RWPE1 (cell line): Measurements from ENCODE around the gene TCF12.

Source experiments
- CTCF ChIA-PET: fragments of 350-600 bp; sonication (Branson Sonifier 250); formaldehyde crosslinking; extraction: SDS; loops from one replicate; lab custom pipeline; 2021; lab: Yijun Ruan, JAX
- POLR2A ChIA-PET: fragments of 400-600 bp; formaldehyde crosslinking; extraction: SDS; loops from one replicate; lab custom pipeline; 2020; ENCODE audit warnings: antibody characterized with exemption; ENCODE audit not compliant: low non-redundant PET; lab: Yijun Ruan, JAX
- DNase-seq: peaks from one replicate; pipeline ENCODE4 v3.0.0; 2012; ENCODE audit warnings: low spot score
- H3K27ac ChIP-seq: fragments of 450-650 bp; 2 replicates; pipeline ENCODE4 v1.5.1; 2017
- TF ChIP-seq, protein P1 (sequence below): fragments of 450-650 bp; conservative IDR thresholded peaks from 2 replicates; pipeline ENCODE4 v1.5.1; 2017; ENCODE audit warnings: low read depth, mild to moderate bottlenecking

The TCF12 gene

DNA sequence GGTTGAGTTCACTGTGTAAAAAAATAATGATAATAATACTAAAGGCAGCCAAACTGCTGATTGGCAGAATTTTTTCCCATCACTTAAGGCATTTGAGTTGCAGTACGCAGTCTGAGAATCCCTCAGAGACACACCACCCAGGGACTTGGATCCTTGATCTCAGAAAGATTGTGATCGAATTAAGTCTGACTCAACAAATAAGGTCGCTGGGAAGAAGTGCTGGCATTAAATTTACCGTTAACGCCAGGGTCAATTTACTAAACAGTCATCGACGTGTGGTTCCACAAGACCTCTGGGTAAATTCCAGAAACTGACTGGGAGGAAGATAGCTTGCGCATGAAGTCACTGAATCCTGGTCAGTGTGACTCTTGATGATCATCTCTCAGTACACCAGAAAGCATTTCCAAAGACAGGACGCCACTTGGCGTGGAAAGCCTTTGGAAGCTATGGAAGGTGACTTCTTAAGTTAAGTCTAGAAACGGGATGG is 409.6 kb downstream of the TCF12 start:
- ChIA-PET POLR2A (no interaction called here), CTCF (no interaction called here)
- no peak overlapping the region for H3K27ac ChIP-seq
- TF ChIP-seq, protein P1, sequence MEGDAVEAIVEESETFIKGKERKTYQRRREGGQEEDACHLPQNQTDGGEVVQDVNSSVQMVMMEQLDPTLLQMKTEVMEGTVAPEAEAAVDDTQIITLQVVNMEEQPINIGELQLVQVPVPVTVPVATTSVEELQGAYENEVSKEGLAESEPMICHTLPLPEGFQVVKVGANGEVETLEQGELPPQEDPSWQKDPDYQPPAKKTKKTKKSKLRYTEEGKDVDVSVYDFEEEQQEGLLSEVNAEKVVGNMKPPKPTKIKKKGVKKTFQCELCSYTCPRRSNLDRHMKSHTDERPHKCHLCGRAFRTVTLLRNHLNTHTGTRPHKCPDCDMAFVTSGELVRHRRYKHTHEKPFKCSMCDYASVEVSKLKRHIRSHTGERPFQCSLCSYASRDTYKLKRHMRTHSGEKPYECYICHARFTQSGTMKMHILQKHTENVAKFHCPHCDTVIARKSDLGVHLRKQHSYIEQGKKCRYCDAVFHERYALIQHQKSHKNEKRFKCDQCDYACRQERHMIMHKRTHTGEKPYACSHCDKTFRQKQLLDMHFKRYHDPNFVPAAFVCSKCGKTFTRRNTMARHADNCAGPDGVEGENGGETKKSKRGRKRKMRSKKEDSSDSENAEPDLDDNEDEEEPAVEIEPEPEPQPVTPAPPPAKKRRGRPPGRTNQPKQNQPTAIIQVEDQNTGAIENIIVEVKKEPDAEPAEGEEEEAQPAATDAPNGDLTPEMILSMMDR: no peak
- DNase-seq: no peak

DNA sequence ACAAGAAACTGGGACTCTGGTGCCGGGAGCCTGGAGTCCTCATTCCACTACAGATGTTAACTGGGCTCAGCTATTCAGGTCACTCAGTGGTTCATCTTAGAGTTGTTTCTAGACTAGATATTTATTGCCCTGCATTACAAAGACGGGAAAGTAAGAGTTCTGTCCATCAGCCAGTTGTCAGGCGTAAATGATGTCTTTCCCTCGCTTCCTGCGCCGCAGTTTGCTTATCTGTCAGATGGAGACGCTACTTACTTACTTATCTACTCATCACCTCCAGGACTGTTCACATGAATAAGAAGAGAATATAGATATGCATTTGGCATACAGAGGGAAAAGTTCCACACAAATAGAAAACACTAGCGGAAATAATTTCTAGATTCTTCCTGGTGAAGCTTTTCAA is 410.0 kb downstream of the TCF12 start:
- TF ChIP-seq, protein P1: no peak
- ChIA-PET CTCF (no interaction called here), POLR2A (no interaction called here)
- no peak for DNase-seq
- H3K27ac ChIP-seq: no peak overlapping the region

DNA sequence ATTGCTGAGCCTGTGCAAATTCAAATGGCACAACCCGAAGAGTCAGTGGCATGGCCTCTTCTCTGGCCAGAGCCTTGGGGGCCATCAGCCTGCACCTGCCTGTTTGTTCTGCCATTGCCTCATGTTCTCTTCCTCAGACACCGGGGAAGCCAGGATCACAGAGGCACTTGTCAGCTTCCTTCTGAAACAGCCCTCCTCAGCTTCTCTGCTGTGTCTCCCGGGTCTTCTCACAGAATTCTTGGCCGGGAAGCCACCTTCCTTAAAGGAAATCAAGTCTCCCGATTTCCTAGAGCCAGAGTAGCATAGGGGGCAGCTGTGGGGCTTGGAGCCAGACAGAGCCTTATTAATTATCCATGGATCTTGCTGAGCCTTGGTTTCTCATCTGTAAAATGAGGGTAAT is 410.5 kb downstream of the TCF12 start:
- TF ChIP-seq, protein P1: no peak
- POLR2A ChIA-PET: no interaction called here
- CTCF ChIA-PET: interaction anchor here (0.7 kb wide), 1 partner anchor 110 kb away, joined by 4 read pairs; no protein-coding TSS in a partner anchor
- no peak for DNase-seq
- no peak overlapping the region for H3K27ac ChIP-seq

DNA sequence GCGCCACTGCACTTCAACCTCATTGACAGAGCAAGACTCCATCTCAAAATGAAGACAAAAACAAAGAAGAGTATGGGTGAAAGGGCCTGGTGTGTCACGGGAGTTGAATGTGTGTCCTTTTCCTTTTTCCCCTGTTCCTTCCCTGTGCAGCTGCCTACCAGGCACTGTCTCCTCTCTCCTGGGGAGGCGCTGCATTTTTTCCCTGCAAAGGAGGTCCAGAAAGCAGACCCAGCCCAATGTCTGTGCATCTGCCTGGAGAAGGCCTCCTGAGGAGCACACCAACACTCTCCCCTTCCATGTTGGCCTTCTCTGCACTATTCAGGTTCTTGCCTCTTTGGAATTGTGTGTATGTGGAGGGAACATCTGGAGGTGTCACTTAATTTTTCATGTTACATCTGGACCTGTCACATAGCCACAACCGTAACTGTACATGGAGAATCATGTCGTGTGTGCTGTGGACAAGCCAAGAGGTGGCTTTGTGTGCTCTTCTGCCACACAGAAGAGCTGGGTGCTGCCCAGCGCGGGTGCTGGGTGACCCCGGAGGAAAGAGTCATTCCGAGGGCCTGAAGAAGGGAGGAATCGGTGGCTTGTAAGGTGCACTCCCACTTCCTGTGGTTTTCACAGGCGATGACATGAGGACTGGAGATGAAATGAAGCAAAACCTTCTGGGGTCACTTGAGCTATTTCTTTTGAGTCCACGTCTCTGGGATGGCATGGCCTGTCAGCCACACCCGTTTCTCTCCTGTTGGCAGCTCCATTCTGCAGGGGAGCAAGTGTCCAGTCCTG is 411.3 kb downstream of the TCF12 start:
- DNase-seq: no peak
- ChIA-PET CTCF (interaction anchor here (0.7 kb wide), 1 partner anchor 111 kb away, joined by 4 read pairs; no protein-coding TSS in a partner anchor), POLR2A (no interaction called here)
- TF ChIP-seq, protein P1: no peak
- no peak overlapping the region for H3K27ac ChIP-seq

DNA sequence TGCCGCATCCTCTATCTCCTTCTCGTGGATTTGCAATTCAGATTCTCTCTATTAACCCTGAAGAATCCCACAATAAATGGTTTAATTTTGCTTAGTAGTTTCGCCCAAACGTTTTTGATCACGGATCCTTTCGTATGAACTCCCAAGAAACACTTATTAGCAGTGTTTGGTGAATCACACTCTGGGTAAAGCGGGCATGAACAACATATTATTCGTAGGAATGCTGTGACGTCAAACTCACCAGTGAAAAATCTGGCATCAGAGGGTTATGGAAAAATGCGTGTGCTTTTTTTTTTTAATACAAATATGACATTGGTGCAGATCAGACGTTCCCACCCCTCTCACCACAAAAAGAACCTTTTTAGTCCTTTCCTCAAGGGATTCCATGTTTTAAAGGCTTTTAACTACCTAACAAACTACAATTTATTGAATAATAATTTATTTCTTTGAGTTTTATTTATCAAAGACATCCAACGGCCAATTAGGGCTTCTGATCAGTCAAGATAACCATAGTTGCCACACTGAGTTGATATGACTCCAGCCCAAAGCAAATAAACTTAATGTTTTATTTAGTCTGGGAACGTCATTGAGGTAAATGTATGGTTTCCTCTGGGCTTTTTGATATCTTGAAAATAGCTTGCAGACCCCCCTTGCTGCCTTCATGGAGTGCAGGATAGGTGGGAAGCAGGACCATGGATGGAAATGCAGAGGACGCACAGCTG is 412.3 kb downstream of the TCF12 start:
- TF ChIP-seq, protein P1: no peak
- CTCF ChIA-PET: no interaction called here
- no peak for DNase-seq
- no peak overlapping the region for H3K27ac ChIP-seq
- POLR2A ChIA-PET: no interaction called here

DNA sequence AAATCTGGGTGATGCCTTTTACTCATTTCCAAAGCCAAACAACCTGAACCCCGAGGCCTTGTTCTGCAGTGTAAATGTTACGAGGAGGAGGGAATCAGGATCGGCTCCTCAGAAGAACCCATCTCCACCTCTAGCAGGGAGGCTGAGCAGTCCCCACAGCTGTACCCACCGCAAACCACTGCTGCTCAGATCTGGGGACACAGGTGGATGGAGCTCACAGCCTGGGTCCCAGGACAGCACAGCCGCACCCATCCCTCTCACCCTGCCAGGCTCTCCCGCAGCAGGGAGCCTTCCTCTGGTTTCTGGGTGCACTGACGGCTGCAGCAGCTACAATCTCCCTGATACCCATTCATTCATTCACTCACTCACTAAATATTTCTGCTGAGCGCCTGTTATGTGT is 413.9 kb downstream of the TCF12 start:
- DNase-seq: no peak
- ChIA-PET POLR2A (no interaction called here), CTCF (interaction anchor here (0.6 to 1.4 kb wide), 3 partner anchors 9 to 460 kb away, joined by 3 to 5 read pairs (median 4); no protein-coding TSS in a partner anchor)
- no peak overlapping the region for H3K27ac ChIP-seq
- TF ChIP-seq, protein P1: no peak
